GM21390 (cell line): Measurements from ENCODE around the gene RASSF1.
"Not testable (repeated sequence)": the region's sequence is repeated elsewhere in the genome, so short reads cannot be mapped to it uniquely, and the experiment has no call there.

Source experiments
- ATAC-seq: cut with Tn5 transposase; IDR thresholded peaks from one replicate; pipeline ENCODE4 v1.9.1; 2021; ENCODE audit not compliant: unreplicated experiment

RASSF1 gene

DNA sequence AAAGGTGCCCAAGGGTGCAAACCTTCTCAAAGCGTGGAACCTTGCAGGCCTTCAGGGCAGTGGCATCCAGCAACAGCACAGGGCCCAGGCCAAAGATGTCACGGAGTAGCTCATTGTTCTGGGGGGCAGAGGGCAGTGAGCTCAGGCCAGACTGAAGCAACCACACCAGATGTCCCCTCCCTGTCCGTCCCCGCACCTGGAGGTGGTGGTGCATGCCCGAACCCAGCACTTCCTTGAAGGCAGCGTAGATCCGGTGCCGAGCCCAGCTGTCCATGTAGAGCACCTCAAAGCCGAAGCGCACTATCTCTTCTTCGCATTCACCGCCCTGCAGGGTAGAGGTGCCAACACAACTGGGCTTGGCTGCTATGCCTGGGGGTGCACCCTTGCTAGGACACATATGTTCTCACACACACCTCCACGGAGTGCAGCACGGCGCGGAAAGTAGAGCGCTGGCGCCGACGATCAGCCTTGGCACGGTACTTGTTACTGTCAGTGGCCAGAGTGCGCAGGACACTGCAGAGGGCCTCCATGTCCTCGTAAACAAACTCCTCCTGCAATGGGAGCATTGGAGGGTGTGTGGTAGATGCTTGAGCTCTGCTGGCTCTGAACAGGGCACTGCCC is 52.1 kb downstream of the RASSF1 start:
- ATAC-seq = no peak

DNA sequence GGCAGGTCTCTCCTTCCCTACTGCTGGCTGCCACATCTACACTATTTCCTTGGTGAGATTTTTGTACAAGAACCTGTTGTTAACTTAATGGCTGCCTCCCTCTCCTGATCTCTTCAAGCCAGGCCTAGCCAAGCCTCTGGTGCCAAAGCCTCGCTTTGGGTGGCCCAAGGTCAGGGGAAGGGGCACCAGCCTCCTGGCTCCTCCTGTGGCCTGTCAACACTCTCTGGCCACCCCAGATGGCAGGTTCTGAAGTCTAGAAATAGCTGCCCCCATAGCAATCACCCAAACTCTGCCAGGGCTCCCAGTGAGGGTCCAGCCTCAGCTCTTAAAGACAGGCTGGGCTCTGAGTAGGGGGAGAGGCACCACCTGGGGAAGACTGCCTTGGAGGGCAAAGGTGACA is 53.4 kb downstream of the RASSF1 start:
- no peak for ATAC-seq

DNA sequence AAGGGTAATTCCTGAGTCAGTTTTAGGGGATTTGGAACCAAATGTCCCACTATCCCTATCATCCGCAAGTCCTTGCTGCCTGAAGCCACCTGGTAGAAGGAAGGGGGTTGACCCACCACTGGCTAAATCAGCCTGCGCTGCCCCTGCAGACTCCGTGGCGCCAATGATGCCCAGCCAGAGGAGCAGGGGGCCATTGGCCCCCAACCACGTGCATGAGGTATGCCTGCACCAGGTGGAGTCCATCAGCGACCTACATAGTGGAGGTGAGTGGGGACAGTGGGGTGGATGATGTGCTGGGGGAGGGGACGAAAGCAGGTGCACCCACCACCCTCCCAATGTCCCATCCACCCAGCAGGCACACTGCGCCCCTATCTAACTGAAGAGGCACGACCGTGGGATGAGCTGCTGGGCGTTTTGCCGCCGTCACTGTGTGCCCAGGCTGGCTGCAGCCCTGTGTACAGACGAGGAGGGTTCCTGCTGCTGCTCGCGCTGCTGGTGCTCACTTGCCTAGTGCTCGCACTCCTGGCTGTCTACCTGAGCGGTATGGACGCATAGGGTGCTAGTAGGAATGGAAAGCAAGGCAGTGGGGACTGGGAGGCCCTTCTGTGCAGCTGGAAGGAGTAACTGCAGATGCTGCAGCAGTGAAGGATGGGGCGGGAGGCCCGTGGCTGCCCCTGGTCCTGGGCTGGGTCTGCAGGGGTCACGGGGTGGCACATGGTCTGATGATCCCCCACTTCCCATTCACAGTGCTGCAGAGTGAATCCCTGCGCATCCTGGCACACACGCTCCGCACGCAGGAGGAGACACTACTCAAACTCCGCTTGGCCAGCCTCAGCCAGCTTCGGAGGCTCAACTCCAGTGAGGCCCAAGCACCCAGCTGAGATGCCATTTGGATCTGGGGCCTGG is 54.1 kb downstream of the RASSF1 start:
- ATAC-seq = no peak

DNA sequence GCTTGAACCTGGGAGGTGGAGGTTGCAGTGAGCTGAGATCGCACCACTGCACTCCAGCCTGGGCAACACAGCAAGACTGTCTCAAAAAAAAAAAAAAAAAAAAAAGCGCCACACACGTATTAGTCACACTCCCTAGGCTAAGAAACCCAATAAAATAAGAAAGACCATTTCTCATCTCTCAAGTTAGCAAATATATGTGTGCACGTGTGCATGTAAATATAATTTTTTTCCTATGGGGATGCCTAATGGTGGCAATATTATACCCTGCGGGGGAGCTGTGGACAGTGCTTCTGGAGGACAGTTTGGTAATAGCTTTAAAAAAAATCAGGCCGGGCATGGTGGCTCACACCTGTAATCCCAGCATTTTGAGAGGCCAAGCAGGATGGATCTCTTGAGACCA is 56.5 kb downstream of the RASSF1 start:
- not testable (repeated sequence) for ATAC-seq
